SW 1271 (cell line): ENCODE measurements around the gene ATG5.
"Not testable (repeated sequence)": the region's sequence is repeated elsewhere in the genome, so short reads cannot be mapped to it uniquely, and the experiment has no call there.

Source experiments
- DNase-seq, 2 experiments: peaks; one replicate each; lab custom pipeline; 2025; lab: John Stamatoyannopoulos, UW

ATG5 gene

GRCh38 chr6:106154326-106154725 is 171.2 kb downstream of the ATG5 start:
- DNase-seq = no peak

- no peak for DNase-seq
Measured at GRCh38 chr6:106152952-106153351, 172.6 kb downstream of the ATG5 start.

- not testable (repeated sequence) for DNase-seq
Measured at GRCh38 chr6:106152476-106152875, 173.1 kb downstream of the ATG5 start.

GRCh38 chr6:106149472-106150069 is 176.0 kb downstream of the ATG5 start:
- no peak for DNase-seq

- no peak for DNase-seq
Measured at GRCh38 chr6:106147476-106147875, 178.1 kb downstream of the ATG5 start.

GRCh38 chr6:106146852-106147351 is 178.7 kb downstream of the ATG5 start:
- DNase-seq = no peak

- DNase-seq = no peak
Measured at GRCh38 chr6:106145741-106146227, 179.8 kb downstream of the ATG5 start.

- no peak for DNase-seq
Measured at GRCh38 chr6:106145144-106145543, 180.4 kb downstream of the ATG5 start.

GRCh38 chr6:106143665-106144064 is 181.9 kb downstream of the ATG5 start:
- DNase-seq = no peak

GRCh38 chr6:106142876-106143431 is 182.6 kb downstream of the ATG5 start:
- no peak for DNase-seq

- DNase-seq = no peak
Measured at GRCh38 chr6:106141441-106142237, 183.9 kb downstream of the ATG5 start.

- DNase-seq = no peak
Measured at GRCh38 chr6:106138151-106138550, 187.4 kb downstream of the ATG5 start.

- DNase-seq = no peak
Measured at GRCh38 chr6:106136845-106137244, 188.7 kb downstream of the ATG5 start.

GRCh38 chr6:106135911-106136571 is 189.5 kb downstream of the ATG5 start:
- DNase-seq = no peak

GRCh38 chr6:106134906-106135634 is 190.5 kb downstream of the ATG5 start:
- no peak for DNase-seq
